Measurements from ENCODE around the gene PCGF1.
"Not testable (repeated sequence)": the region's sequence is repeated elsewhere in the genome, so short reads cannot be mapped to it uniquely, and the experiment has no call there.

Gene PCGF1

GRCh38 chr2:74498500-74499266 lies 8.8 kb downstream of the PCGF1 start:
- no peak for DNase-seq

GRCh38 chr2:74497777-74498499 lies 9.6 kb downstream of the PCGF1 start:
- no peak for DNase-seq

DNA sequence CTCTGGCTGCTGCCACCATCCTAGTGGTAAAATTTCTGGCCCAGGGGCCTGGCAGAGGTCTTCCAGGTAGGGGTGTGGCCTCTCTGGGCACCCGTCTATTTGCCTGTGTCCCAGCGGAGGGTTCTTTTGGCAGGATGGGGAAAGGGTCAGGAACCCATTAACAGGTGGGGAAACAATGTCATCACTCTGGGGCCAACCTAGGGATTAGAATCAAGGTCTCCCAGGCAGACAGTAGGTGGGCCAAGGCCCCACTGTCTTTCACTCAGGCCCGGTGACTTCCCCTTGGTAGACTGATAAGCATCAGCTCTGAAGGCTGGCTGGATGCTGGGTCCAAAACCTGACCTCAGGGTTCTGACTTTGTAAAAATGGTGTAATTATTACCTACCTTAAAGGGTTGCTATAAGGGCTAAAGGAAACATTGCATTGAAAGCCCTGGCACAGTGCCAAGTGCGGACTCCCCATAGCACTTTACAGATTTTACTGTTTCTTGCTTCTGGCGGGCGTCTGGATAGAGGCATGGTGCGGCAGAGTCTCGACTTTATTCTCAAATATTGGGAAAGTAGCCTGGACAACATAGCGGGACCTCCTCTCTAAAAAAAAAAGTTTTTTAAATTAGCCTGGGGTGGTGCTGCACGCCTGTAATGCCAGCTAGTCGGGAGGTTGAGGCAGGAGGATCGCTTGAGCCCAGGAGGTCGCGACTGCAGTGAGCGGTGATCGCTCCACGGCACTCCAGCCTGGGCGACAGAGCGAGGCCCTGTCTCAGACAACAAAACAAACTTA lies 10.3 kb downstream of the PCGF1 start:
- no peak for DNase-seq

DNA sequence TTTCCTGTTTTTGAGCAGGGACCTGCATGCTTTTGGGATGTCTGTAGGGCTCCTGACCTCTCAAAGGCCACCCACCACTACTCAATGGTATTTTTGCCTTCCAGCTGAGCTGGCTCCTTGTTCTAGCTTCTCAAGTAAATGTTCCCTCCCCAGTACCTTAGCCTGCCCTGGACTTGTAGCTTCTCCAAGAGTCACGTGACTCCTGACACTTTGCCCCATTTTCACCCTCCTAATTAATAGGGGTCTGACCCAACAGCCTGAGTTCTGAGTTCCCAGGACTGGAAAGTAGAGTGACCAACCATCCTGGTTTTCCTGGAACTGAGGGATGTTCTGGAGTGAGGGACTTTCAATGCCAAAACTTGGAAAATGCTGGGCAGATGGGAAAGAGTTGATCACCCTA lies 12.1 kb downstream of the PCGF1 start:
- DNase-seq = no peak

DNA sequence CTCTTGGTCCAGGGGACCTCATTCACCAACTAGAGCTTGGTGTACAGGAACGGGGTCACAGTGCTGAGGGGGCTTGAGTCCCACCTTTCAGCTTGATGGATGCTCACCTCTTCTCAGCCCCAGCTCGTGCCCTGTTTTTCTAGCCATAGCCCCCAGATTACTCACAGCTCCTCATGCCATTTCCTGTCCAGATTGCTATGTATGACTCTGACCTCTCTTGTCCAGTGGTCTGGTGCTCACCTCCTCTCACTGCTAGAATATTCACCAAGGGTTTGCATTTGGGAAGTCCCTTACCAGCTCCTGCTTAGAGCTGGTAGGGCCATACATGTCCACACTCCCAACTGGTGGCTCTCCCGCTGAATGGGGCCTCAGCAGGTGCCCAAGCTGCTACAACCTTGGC lies 13.9 kb downstream of the PCGF1 start:
- no peak for DNase-seq

- DNase-seq = no peak
These were observed 15.6 kb downstream of the PCGF1 start for GRCh38 chr2:74491648-74492544.

DNA sequence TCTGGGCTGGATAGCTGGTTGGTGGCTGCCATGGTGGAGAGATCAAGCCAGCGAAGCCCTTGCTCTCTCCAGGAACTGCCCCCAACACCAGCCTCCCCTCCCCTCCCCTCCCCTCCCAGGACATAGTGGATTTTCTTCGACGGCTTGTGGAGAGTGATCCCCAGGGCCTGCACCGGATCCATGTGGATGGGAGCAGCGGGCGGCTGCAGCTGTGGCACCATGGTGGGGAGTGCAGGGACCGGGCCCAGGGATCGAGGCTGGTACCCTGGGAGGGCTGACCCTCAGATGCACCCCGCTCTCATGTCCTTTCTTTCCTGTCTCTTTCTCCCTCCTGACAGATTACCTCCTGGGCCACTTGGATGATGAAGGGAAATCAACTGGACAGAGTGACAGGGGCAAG lies 17.6 kb downstream of the PCGF1 start:
- DNase-seq = no peak

DNA sequence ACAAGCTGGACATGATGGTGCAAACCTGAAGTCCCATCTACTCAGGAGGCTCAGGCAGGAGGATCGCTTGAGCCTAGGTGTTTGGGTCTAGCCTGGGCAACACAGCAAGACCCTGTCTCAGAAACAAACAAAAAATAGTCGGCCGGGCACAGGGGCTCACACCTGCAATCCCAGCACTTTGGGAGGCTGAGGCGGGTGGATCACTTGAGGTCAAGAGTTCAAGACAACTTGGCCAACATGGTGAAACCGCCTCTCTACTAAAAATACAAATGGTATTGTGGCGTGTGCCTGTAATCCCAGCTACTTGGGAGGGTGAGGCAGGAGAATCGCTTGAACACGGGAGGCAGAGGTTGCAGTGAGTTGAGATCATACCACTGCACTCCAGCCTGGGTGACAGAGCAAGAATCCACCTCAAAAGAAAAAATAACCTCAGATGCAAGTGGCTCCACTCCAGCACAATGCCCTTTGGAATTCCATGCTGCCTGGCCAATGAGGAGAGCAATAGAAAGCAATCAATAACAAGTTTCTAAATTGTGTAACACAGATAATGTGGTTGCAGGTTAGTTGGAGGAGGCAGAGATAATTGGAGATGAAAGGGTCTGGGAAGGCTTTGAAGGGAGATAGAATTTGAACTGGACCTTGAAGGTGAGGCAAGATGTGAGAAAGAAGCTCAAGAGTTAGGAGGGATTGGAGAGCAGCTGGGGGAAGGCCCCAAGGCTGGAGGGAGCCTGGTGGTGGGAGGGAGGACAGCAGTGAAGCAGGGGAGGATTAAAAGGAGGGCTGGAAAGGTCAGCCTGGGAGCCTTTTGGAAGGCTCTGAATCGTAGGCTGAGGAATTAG lies 18.6 kb downstream of the PCGF1 start:
- no peak for DNase-seq

GRCh38 chr2:74486141-74486540 lies 21.4 kb downstream of the PCGF1 start:
- no peak for DNase-seq

GRCh38 chr2:74483675-74484164 lies 23.8 kb downstream of the PCGF1 start:
- DNase-seq = not testable (repeated sequence)

DNA sequence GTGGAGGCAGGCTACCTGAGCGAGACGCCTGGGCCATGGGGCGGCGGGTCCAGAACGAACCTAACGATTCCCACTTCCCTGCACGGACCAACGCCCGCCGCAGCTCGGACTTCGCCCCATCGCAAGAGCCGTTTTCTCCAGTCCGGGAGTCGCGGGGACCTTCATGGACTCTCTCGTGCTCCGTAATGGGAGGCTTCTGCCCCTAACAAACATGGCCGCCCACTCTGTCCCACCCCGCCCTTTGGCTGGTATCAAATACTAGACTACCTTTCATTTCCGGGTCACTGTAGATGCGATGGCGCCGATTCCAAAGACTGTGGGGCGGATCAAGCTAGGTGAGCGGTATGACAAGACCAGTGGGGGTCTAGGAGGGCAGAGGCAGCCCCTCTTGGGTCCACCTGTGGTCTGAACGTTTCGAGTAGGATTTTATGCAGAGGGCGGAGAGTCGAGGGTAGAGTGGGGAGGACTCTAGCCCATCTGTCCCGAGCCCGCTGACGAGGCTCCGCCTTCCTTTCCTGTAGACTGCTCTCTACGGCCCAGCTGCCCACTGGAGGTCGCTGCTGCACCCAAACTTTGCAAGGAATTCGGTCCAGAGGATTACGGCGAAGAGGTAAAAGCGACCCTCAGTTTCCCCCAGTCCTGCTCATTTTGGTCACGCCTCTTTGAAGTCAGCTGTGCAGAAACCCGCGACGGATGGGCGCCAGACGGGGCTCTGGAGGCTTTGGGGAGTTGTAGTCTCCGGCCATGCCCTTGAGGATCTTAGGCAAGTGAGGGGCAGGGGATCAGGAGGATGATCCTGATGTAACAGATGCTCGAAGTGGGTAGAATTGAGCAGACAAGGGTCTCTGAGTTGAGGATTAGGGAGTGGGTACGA lies 24.5 kb downstream of the PCGF1 start, which contains the start of the genes CCDC142 and TTC31:
Gene CCDC142 (minus strand): TSS at position 198 of the 874 bp plus-strand sequence. CDS start 161 bp downstream, at position 37.
Gene TTC31 (plus strand): TSS at position 281 of the 874 bp plus-strand sequence. CDS start 15 bp downstream, at position 296.
- DNase-seq = no peak

GRCh38 chr2:74481961-74482800 lies 25.3 kb downstream of the PCGF1 start:
- DNase-seq = no peak

DNA sequence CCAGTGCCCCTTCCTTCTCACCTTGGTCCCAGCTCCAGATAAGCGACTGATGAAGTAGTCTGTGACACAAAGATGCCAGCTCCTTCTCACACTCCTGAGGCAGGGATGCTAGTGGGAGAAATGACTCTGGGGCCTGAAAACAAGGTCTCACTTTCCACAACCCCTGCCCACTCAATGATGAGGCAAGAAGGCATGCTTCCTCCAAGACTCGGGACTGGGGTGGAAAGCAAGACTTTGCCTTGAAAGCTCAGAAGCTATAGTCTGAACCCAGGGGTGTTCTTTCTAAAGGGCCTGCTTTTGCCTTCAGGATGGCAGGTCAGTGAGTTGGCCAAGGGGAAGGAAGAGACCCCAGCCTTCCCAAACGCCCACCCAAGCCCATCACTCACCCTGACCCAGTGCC lies 26.1 kb downstream of the PCGF1 start:
- DNase-seq = no peak

DNA sequence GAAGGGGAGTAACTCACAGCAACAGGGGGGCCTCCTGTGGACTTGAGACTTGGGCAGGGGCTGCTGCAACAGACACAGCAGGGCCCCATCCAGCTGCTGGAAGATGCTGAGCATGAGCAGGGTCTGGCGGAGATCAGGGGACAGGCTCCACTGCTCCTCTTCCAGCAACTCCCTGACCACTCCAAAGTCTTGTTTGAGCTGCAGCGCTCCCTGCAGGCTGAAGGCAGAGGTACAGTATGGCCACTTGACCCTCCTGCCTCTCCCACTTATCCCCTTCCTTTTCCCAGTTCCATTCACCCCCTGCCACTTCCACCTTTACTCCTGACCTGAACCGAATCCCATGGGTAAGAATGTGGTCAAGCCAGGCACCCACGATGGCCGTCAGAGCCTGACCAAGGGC lies 32.6 kb downstream of the PCGF1 start:
- no peak for DNase-seq

DNA sequence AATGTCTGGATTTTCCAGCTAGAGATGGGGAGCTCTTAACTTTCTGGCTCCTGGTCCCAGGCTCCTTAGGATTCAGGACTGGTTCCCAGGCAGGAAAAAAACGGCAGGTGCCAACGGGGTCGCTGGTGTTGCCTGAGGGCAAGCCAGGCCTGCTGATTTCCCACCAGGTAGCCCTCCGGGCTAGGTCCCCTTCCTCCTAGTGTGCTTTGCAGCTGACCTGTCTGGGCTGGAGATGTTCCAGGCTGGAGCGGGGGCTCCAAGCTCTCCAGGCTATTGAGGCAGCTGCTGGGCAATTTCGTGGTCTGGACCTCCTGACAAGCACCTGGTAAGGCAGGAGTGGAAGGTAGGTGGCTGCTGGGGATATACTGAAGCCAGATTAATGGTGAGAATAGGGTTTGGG lies 33.0 kb downstream of the PCGF1 start:
- no peak for DNase-seq

- DNase-seq = no peak
These were observed 34.6 kb downstream of the PCGF1 start for GRCh38 chr2:74472945-74473258.

GRCh38 chr2:74472086-74472944 lies 35.2 kb downstream of the PCGF1 start, which contains the start of gene MRPL53:
Gene MRPL53, minus strand, starts transcription at chr2:74472680. Its CDS starts 20 bp downstream, at chr2:74472660.
- DNase-seq = no peak
